H1 (cell line): ENCODE data around the gene KCNA1. TPM values are rescaled to one million over a fixed set of nuclear protein-coding genes. Genes with fewer than 3 reads are reported as not detected.

Source experiments
- CTCF ChIA-PET: fragments of 300-600 bp; sonication (Branson Sonifier 250); formaldehyde crosslinking; loops from one replicate; lab custom pipeline; 2021; ENCODE audit not compliant: partially characterized antibody; lab: Charles Lee
- POLR2A ChIA-PET: fragments of 300-600 bp; sonication (Branson Sonifier 250); formaldehyde crosslinking; loops from one replicate; lab custom pipeline; 2021; ENCODE audit warnings: inconsistent platforms; ENCODE audit not compliant: partially characterized antibody; lab: Charles Lee
- DNase-seq, 2 experiments: peaks; one replicate each; pipeline versions ENCODE4 v3.0.0 to v3.0.0-alpha.2; 2010 to 2022; ENCODE audit warnings: low spot score in 2 of 2, low read depth in 1 of 2, mixed read lengths in 1 of 2
- FAIRE-seq: peaks from 2 replicates; lab custom pipeline; 2011; peaks lifted over from hg19 to GRCh38; lab: Jason Lieb, UNC
- H2AFZ ChIP-seq: 2 replicates; pipeline ENCODE4 v1.8.1; 2012; ENCODE audit warnings: low read length, inconsistent platforms
- H2AK5ac ChIP-seq: 2 replicates; pipeline ENCODE4 v1.6.1; 2013; ENCODE audit warnings: low read depth, low read length
- H2BK120ac ChIP-seq: replicated peaks from 2 replicates; pipeline ENCODE3; 2013; ENCODE audit warnings: low read depth, low read length, inconsistent platforms
- H2BK12ac ChIP-seq: 2 replicates; pipeline ENCODE4 v1.6.1; 2013; ENCODE audit warnings: low read depth, low read length
- H2BK15ac ChIP-seq: 2 replicates; pipeline ENCODE4 v1.6.1; 2013; ENCODE audit warnings: low read length
- H2BK20ac ChIP-seq: 2 replicates; pipeline ENCODE4 v1.6.1; 2013; ENCODE audit warnings: low read length
- H2BK5ac ChIP-seq: 2 replicates; pipeline ENCODE4 v1.6.1; 2013; ENCODE audit warnings: low read depth, low read length
- H3K14ac ChIP-seq: 2 replicates; pipeline ENCODE4 v1.6.1; 2013; ENCODE audit warnings: inconsistent platforms; ENCODE audit not compliant: insufficient read length
- H3K18ac ChIP-seq: 2 replicates; pipeline ENCODE4 v1.6.1; 2013; ENCODE audit warnings: low read length; ENCODE audit errors: extremely low read depth
- H3K23ac ChIP-seq: 2 replicates; pipeline ENCODE4 v1.6.1; 2013; ENCODE audit warnings: inconsistent platforms; ENCODE audit not compliant: insufficient read length
- H3K23me2 ChIP-seq: 2 replicates; pipeline ENCODE4 v1.6.1; 2013; ENCODE audit warnings: low read depth, low read length
- H3K27ac ChIP-seq: 2 replicates; pipeline ENCODE4 v1.6.1; 2011; ENCODE audit warnings: low read depth, low read length, inconsistent platforms
- H3K27me3 ChIP-seq, 4 experiments: replicated peaks in 1 of 4; 1 replicate in 1 of 4; 2 replicates in 3 of 4; pipeline versions ENCODE4 v1.6.1 to v1.8.1; 2011 to 2013; ENCODE audit warnings: low read length in 3 of 4, mild to moderate bottlenecking in 3 of 4, inconsistent platforms in 2 of 4, mixed read lengths in 2 of 4, moderate library complexity in 1 of 4; ENCODE audit not compliant: control insufficient read depth in 3 of 4, insufficient read depth in 3 of 4; ENCODE audit errors: extremely low read depth in 1 of 4
- H3K36me3 ChIP-seq, 4 experiments: 2 replicates each; pipeline versions ENCODE4 v1.6.1 to v1.8.1; 2011 to 2013; ENCODE audit warnings: mild to moderate bottlenecking in 4 of 4, low read length in 3 of 4, moderate library complexity in 2 of 4, control low read depth in 1 of 4, inconsistent platforms in 1 of 4; ENCODE audit not compliant: insufficient read depth in 4 of 4, control insufficient read depth in 2 of 4
- H3K4ac ChIP-seq: replicated peaks from 2 replicates; pipeline ENCODE3; 2013; ENCODE audit warnings: low read length, low read depth, mixed read lengths, inconsistent platforms; ENCODE audit not compliant: insufficient read length
- H3K4me1 ChIP-seq, 4 experiments: replicated peaks in 1 of 4; 1 replicate in 1 of 4; 2 replicates in 3 of 4; pipeline versions ENCODE4 v1.6.1 to v1.8.1; 2011 to 2013; ENCODE audit warnings: low read length in 3 of 4, inconsistent platforms in 2 of 4, mixed read lengths in 1 of 4; ENCODE audit not compliant: insufficient read depth in 4 of 4, control insufficient read depth in 3 of 4
- H3K4me2 ChIP-seq, 2 experiments: 2 replicates each; pipeline versions ENCODE4 v1.6.1 to v1.8.1; 2011 to 2013; ENCODE audit warnings: low read depth in 2 of 2, low read length in 2 of 2, control low read depth in 1 of 2, inconsistent platforms in 1 of 2, mild to moderate bottlenecking in 1 of 2; ENCODE audit not compliant: insufficient read depth in 1 of 2
- H3K4me3 ChIP-seq, 4 experiments: fragments of 200-600, 300-600 bp in 1 of 4; sonication (generic), shearing (Covaris generic), sonication (Bioruptor Twin) in 1 of 4; 2 replicates each; pipeline versions ENCODE4 v1.5.1 to v1.8.1; 2011 to 2016; ENCODE audit warnings: low read length in 4 of 4, low read depth in 3 of 4, control low read depth in 2 of 4, inconsistent platforms in 2 of 4, mild to moderate bottlenecking in 2 of 4, mixed read lengths in 1 of 4, moderate library complexity in 1 of 4; ENCODE audit not compliant: insufficient read depth in 2 of 4; ENCODE audit errors: extremely low read depth in 1 of 4
- H3K56ac ChIP-seq: replicated peaks from 2 replicates; pipeline ENCODE3; 2013; ENCODE audit warnings: low read depth, mild to moderate bottlenecking, mixed read lengths, low read length, inconsistent platforms; ENCODE audit not compliant: insufficient read length
- H3K79me1 ChIP-seq: 2 replicates; pipeline ENCODE4 v1.6.1; 2013; ENCODE audit warnings: low read depth, low read length, control low read depth
- H3K79me2 ChIP-seq, 2 experiments: 2 replicates each; pipeline versions ENCODE4 v1.6.1 to v1.8.1; 2012 to 2013; ENCODE audit warnings: low read length in 2 of 2, mild to moderate bottlenecking in 2 of 2, inconsistent platforms in 1 of 2; ENCODE audit not compliant: insufficient read depth in 2 of 2, control insufficient read depth in 1 of 2
- H3K9ac ChIP-seq, 4 experiments: replicated peaks in 1 of 4; 1 replicate in 1 of 4; 2 replicates in 3 of 4; pipeline versions ENCODE4 v1.6.1 to v1.8.1; 2011 to 2013; ENCODE audit warnings: low read depth in 3 of 4, low read length in 3 of 4, control low read depth in 2 of 4, mild to moderate bottlenecking in 2 of 4, moderate library complexity in 2 of 4, inconsistent platforms in 1 of 4; ENCODE audit errors: extremely low read depth in 1 of 4
- H3K9me3 ChIP-seq, 2 experiments: 2 replicates each; pipeline versions ENCODE4 v1.6.1 to v1.8.1; 2012 to 2013; ENCODE audit warnings: mild to moderate bottlenecking in 2 of 2, moderate library complexity in 2 of 2, control low read depth in 1 of 2, inconsistent platforms in 1 of 2, low read depth in 1 of 2, low read length in 1 of 2, mixed read lengths in 1 of 2; ENCODE audit not compliant: insufficient read depth in 2 of 2
- H4K20me1 ChIP-seq, 2 experiments: replicated peaks in 1 of 2; 2 replicates each; pipeline versions ENCODE3 to v1.8.1; 2011 to 2013; ENCODE audit warnings: inconsistent platforms in 2 of 2, low read length in 2 of 2, mild to moderate bottlenecking in 1 of 2; ENCODE audit not compliant: insufficient read depth in 2 of 2, control insufficient read depth in 1 of 2
- H4K5ac ChIP-seq: 2 replicates; pipeline ENCODE4 v1.6.1; 2013; ENCODE audit warnings: low read length, low read depth, mixed read lengths, inconsistent platforms; ENCODE audit not compliant: insufficient read length
- H4K8ac ChIP-seq: 2 replicates; pipeline ENCODE4 v1.8.0; 2013; ENCODE audit warnings: mild to moderate bottlenecking, moderate library complexity, low read length, inconsistent platforms; ENCODE audit not compliant: insufficient read depth; ENCODE audit errors: extremely low read depth
- H4K91ac ChIP-seq: replicated peaks from 2 replicates; pipeline ENCODE3; 2013; ENCODE audit warnings: low read length, mixed read lengths, inconsistent platforms; ENCODE audit not compliant: insufficient read length
- CHD2 ChIP-seq: IDR thresholded peaks from 2 replicates; pipeline ENCODE4 v1.6.1; 2012; ENCODE audit warnings: low read length, improper control_type of control experiment
- EGR1 ChIP-seq: IDR thresholded peaks from 2 replicates; pipeline ENCODE4 v1.6.1; 2011; ENCODE audit warnings: low read depth, low read length, borderline replicate concordance
- SP2 ChIP-seq: IDR thresholded peaks from 2 replicates; pipeline ENCODE4 v1.6.1; 2012; ENCODE audit warnings: mild to moderate bottlenecking, low read length, inconsistent platforms
- WGBS, 2 experiments: shearing (Covaris generic) in 1 of 2; methylation state at CpG; one replicate each; pipeline versions ENCODE4 v1.1.6 to v1.1.7; 2013 to 2015; ENCODE audit warnings: low lambda C conversion rate in 2 of 2, mixed read lengths in 2 of 2, inconsistent platforms in 1 of 2, low coverage in 1 of 2, missing lambda C conversion rate in 1 of 2; ENCODE audit not compliant: insufficient replicate concordance in 2 of 2, insufficient coverage in 1 of 2, insufficient read length in 1 of 2; ENCODE audit errors: extremely low coverage in 1 of 2, missing lambda C conversion rate in 1 of 2; 5-methylcytosine and 5-hydroxymethylcytosine counted together
- polyA plus RNA-seq, 7 experiments: library from polyadenylated mRNA; depleted of rRNA in 3 of 7; stranded (reverse) in 5 of 7; unstranded in 2 of 7; fragments of >200 nt in 5 of 7; fragments of 200-250 nt in 2 of 7; gene quantifications; 1 replicate in 5 of 7; 2 replicates in 1 of 7; 4 replicates in 1 of 7; pipeline versions ENCODE4 v1.2.1 to v1.2.3, GENCODE V29; 2011 to 2013; ENCODE audit warnings: missing spikeins in 2 of 7, mixed read lengths in 2 of 7
- total RNA-seq: library from RNA; stranded (reverse); fragmentation: NEBNext Ultra II Directional; extraction: Animal tissue kit (Norgen Biotek cat#: 25700); gene quantifications from 2 replicates; pipeline ENCODE4 v1.2.1, GENCODE V29; 2021

KCNA1 gene
- total and polyA plus RNA-seq, 2 of the 8 experiments (the other 6 are each of a cell fraction or from before 2014, with no cell fraction given), result 0.23 to 0.30 TPM

- WGBS, 2 experiments, result 100% methylated on average over 2 of the region's 2 CpGs; no CpG with 5 or more reads in 1 of the 2 experiments
- Histone ChIP-seq H3K9ac (no peak overlapping the region), H3K27me3 (peaks cover 0 to 12% (median 6%) of the 10 kb centered on the region in 4 experiments; a peak in 3 of 7 replicates), H2AFZ (no peak overlapping the region), H4K5ac (no peak overlapping the region), H3K4ac (no peak overlapping the region), H3K14ac (no peak overlapping the region), H3K56ac (no peak overlapping the region), H2BK12ac (no peak overlapping the region), H3K79me2 (no peaks in the 10 kb centered on the region), H4K8ac (no peak overlapping the region), H2BK20ac (no peak overlapping the region), H3K4me1 (peaks cover 0 to 9% (median 4%) of the 10 kb centered on the region in 4 experiments; a peak in 5 of 7 replicates), H2BK5ac (no peak overlapping the region), H3K23ac (no peak overlapping the region), H3K9me3 (no peaks in the 10 kb centered on the region), H3K4me3 (no peak overlapping the region), H4K20me1 (no peaks in the 10 kb centered on the region), H3K4me2 (no peak overlapping the region), H3K27ac (no peak overlapping the region), H2BK120ac (no peak overlapping the region), H3K79me1 (no peaks in the 10 kb centered on the region), H3K18ac (no peak overlapping the region), H2BK15ac (no peak overlapping the region), H4K91ac (no peak overlapping the region), H3K23me2 (no peaks in the 10 kb centered on the region), H3K36me3 (no peaks in the 10 kb centered on the region), H2AK5ac (no peak overlapping the region)
- POLR2A ChIA-PET, result no interaction called here
- FAIRE-seq (no peak), DNase-seq (no peak)
- CTCF ChIA-PET, result interaction anchor here (0.9 to 16.6 kb wide), 8 partner anchors 6 to 141 kb away, joined by 3 to 162 read pairs (median 6); partner anchors contain the start of gene KCNA1
- TF ChIP-seq SP2, result no peak
- TF ChIP-seq EGR1, result no peak
- TF ChIP-seq CHD2, result no peak
Observed at GRCh38 chr12:4862809-4863208, 46.9 kb upstream of the KCNA1 start.
